HCT116 (cell line): ENCODE data around the gene OTUB2. TPM values are rescaled to one million over a fixed set of nuclear protein-coding genes. Genes with fewer than 3 reads are reported as not detected.

Source experiments
- ATAC-seq: fragments of 200-7000 bp; cut with Tn5 transposase; 2 replicates; pipeline ENCODE4 v1.9.1; 2020; ENCODE audit warnings: mild to moderate bottlenecking, moderate library complexity
- BruUV-seq: library from RNA; stranded (reverse); fragments of 400-500 nt; replicated peaks from 2 replicates; lab custom pipeline; 2021; lab: Mats Ljungman, UMichigan
- CTCF ChIA-PET: fragments of 300-600 bp; sonication (Branson Sonifier 250); formaldehyde crosslinking; loops from one replicate; lab custom pipeline; 2021; ENCODE audit warnings: antibody characterized with exemption; lab: Charles Lee
- POLR2A ChIA-PET: fragments of 300-600, 350-600 bp; sonication (Branson Sonifier 250); formaldehyde crosslinking; loops from one replicate; lab custom pipeline; 2021; ENCODE audit warnings: antibody characterized with exemption; lab: Charles Lee
- RAD21 ChIA-PET, 2 experiments: fragments of 300-600 bp; sonication (Branson Sonifier 250); formaldehyde crosslinking; loops; one replicate each; lab custom pipeline; 2023; ENCODE audit warnings: low total read pairs in 2 of 2; ENCODE audit not compliant: uncharacterized antibody in 2 of 2, unreplicated experiment in 2 of 2, low non-redundant PET in 1 of 2; lab: Charles Lee
- DNase-seq: peaks from one replicate; pipeline ENCODE4 v3.0.0-alpha.2; 2010; ENCODE audit warnings: low read depth, low spot score
- H2AFZ ChIP-seq: fragments of 200-600 bp; shearing (Covaris generic), sonication (generic); 2 replicates; pipeline ENCODE4 v1.6.1; 2017; ENCODE audit warnings: low read depth, mixed run types, mixed read lengths, antibody characterized with exemption, low read length; ENCODE audit not compliant: poor library complexity, severe bottlenecking
- H3K27ac ChIP-seq: 2 replicates; pipeline ENCODE4 v1.5.1; 2012; ENCODE audit warnings: low read depth, low read length
- H3K27me3 ChIP-seq: fragments of 200-600 bp; sonication (generic); 2 replicates; pipeline ENCODE4 v1.6.1; 2016; ENCODE audit warnings: mixed run types, low read length, mixed read lengths; ENCODE audit not compliant: insufficient read depth
- H3K36me3 ChIP-seq, 2 experiments: fragments of 200-500 bp in 1 of 2; fragments of 200-600 bp in 1 of 2; sonication (Bioruptor generic) in 1 of 2; sonication (generic) in 1 of 2; 2 replicates each; pipeline versions ENCODE4 v1.5.1 to v1.6.1; 2014 to 2016; ENCODE audit warnings: low read length in 2 of 2, inconsistent platforms in 1 of 2, mixed read lengths in 1 of 2, mixed run types in 1 of 2; ENCODE audit not compliant: insufficient read depth in 2 of 2, control insufficient read depth in 1 of 2
- H3K4me1 ChIP-seq, 2 experiments: fragments of 200-600 bp in 1 of 2; sonication (generic) in 1 of 2; 2 replicates each; pipeline versions ENCODE4 v1.5.1 to v1.6.1; 2012 to 2017; ENCODE audit warnings: low read length in 2 of 2, inconsistent platforms in 1 of 2, mild to moderate bottlenecking in 1 of 2, mixed read lengths in 1 of 2, mixed run types in 1 of 2, moderate library complexity in 1 of 2; ENCODE audit not compliant: insufficient read depth in 2 of 2, control insufficient read depth in 1 of 2
- H3K4me2 ChIP-seq: fragments of 200-600 bp; sonication (generic); 2 replicates; pipeline ENCODE4 v1.6.1; 2017; ENCODE audit warnings: mixed run types, low read length, mixed read lengths
- H3K4me3 ChIP-seq, 2 experiments: fragments of 200-600 bp in 1 of 2; sonication (generic) in 1 of 2; replicated peaks in 1 of 2; 2 replicates each; pipeline ENCODE4 v1.5.1; 2011 to 2016; ENCODE audit warnings: low read length in 2 of 2, control low read depth in 1 of 2, low read depth in 1 of 2, mild to moderate bottlenecking in 1 of 2, mixed read lengths in 1 of 2, mixed run types in 1 of 2
- H3K79me2 ChIP-seq: fragments of 200-600 bp; sonication (generic); 2 replicates; pipeline ENCODE4 v1.6.1; 2017; ENCODE audit warnings: mild to moderate bottlenecking, mixed run types, low read length, moderate library complexity, mixed read lengths; ENCODE audit not compliant: insufficient read depth
- H3K9ac ChIP-seq: fragments of 200-600 bp; sonication (generic); 2 replicates; pipeline ENCODE4 v1.6.1; 2016; ENCODE audit warnings: low read length, mixed read lengths
- H3K9me2 ChIP-seq: fragments of 200-600 bp; sonication (generic), shearing (Covaris generic); 2 replicates; pipeline ENCODE4 v1.6.1; 2017; ENCODE audit warnings: mixed run types, mild to moderate bottlenecking, moderate library complexity; ENCODE audit not compliant: insufficient read depth
- H3K9me3 ChIP-seq, 2 experiments: fragments of 200-500 bp in 1 of 2; fragments of 200-600 bp in 1 of 2; sonication (Bioruptor generic) in 1 of 2; sonication (generic) in 1 of 2; 2 replicates each; pipeline ENCODE4 v1.6.1; 2014 to 2017; ENCODE audit warnings: low read length in 2 of 2, mixed read lengths in 2 of 2, inconsistent platforms in 1 of 2, low read depth in 1 of 2, mild to moderate bottlenecking in 1 of 2, mixed run types in 1 of 2, moderate library complexity in 1 of 2; ENCODE audit not compliant: control insufficient read depth in 1 of 2, insufficient read depth in 1 of 2
- H4K20me1 ChIP-seq: fragments of 200-600 bp; sonication (generic), shearing (Covaris generic); 2 replicates; pipeline ENCODE4 v1.6.1; 2017; ENCODE audit warnings: mixed run types, mild to moderate bottlenecking, moderate library complexity; ENCODE audit not compliant: insufficient read depth
- ATF3 ChIP-seq: IDR thresholded peaks from 2 replicates; pipeline ENCODE4 v1.6.1; 2012
- CBX3 ChIP-seq: IDR thresholded peaks from 2 replicates; pipeline ENCODE4 v1.6.1; 2012; ENCODE audit warnings: low read depth
- EGR1 ChIP-seq: IDR thresholded peaks from 2 replicates; pipeline ENCODE4 v1.6.1; 2012; ENCODE audit warnings: low read depth
- ELF1 ChIP-seq: IDR thresholded peaks from 2 replicates; pipeline ENCODE4 v1.6.1; 2012; ENCODE audit warnings: low read depth, borderline replicate concordance
- EZH2 ChIP-seq: fragments of 200-600 bp; sonication (generic); IDR thresholded peaks from 2 replicates; pipeline ENCODE4 v1.6.1; 2017; ENCODE audit warnings: antibody characterized with exemption, mixed run types
- POLR2AphosphoS5 ChIP-seq: IDR thresholded peaks from 2 replicates; pipeline ENCODE4 v1.6.1; 2011; ENCODE audit warnings: mild to moderate bottlenecking, low read depth, low read length, moderate library complexity
- SP1 ChIP-seq: IDR thresholded peaks from 2 replicates; pipeline ENCODE4 v1.6.1; 2012; ENCODE audit warnings: low read depth
- SRF ChIP-seq: IDR thresholded peaks from 2 replicates; pipeline ENCODE4 v1.6.1; 2012; ENCODE audit warnings: low read depth
- TCF7L2 ChIP-seq: IDR thresholded peaks from 2 replicates; pipeline ENCODE4 v1.7.0; 2011; ENCODE audit warnings: borderline replicate concordance, inconsistent platforms; ENCODE audit not compliant: insufficient read depth, insufficient read length; ENCODE audit errors: extremely low read depth
- ZFX ChIP-seq: fragments of 450-650 bp; IDR thresholded peaks from 2 replicates; pipeline ENCODE4 v1.6.1; 2017
- ZNF274 ChIP-seq: fragments of 200-500 bp; sonication (Bioruptor generic); IDR thresholded peaks from 2 replicates; pipeline ENCODE4 v1.6.1; 2014; ENCODE audit warnings: mild to moderate bottlenecking, low read depth, low read length, inconsistent platforms
- intact Hi-C: fragments of 100-400 bp; cut with micrococcal nuclease; formaldehyde crosslinking; loops from 2 replicates; pipeline ENCODE4 v1.10.0; 2022
- total RNA-seq: library from RNA; stranded (reverse); gene quantifications from one replicate; pipeline ENCODE4 v1.2.1, GENCODE V29; 2021; ENCODE audit not compliant: unreplicated experiment
- TF ChIP-seq, protein P1 (sequence below): IDR thresholded peaks from 2 replicates; pipeline ENCODE4 v1.6.1; 2011; ENCODE audit warnings: mild to moderate bottlenecking, low read length, moderate library complexity; ENCODE audit not compliant: insufficient replicate concordance; ENCODE audit errors: extremely low read depth

The OTUB2 gene
- total RNA-seq, 1 experiment from 2014 or later: 6.6 TPM

DNA sequence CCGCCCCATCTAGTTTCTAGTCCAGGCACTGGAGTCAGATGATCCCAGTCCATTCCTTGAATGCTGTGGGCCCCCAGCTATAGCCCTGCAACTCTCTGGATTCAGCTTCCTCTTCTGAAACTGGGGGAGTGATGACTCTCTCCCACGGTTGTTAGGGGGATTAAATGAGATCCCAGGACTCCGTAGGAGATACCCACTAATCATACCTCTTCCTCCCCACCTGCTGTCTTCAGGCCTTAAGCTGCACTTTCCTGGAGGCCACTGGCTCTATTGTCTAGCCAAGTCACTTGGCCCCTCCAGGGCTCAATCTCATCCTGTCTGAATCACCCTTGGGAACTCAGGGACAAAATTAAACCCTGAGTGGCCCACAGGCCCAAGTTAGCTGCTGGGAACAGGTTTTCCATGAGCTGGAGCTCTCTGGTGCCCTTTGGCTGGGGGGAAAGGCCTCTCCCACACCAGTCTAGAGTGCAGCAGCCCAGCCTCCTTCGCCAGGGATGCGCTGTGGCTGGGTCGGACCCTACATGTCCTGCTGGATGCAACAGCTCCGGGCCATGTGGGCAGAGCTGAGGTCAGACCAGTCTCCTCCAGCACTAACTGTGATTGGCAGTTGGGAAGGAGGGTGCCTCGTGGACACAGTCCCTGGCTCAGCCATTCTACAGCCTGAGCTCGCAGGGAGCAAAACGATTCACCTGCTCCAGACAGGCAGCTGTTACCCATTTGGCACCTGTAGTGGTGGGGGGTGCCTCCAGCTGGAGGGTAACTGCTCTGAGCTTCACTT is 43.7 kb upstream of the OTUB2 start:
- ATAC-seq: no peak
- H3K27me3 ChIP-seq: no peaks in the 10 kb centered on the region
- H3K79me2 ChIP-seq: no peaks in the 10 kb centered on the region
- TF ChIP-seq ZNF274 (no peak), TCF7L2 (no peak), ATF3 (no peak), ELF1 (no peak), EZH2 (no peak), POLR2AphosphoS5 (no peak), ZFX (no peak), CBX3 (no peak), EGR1 (no peak), SRF (no peak), SP1 (no peak)
- TF ChIP-seq, protein P1, sequence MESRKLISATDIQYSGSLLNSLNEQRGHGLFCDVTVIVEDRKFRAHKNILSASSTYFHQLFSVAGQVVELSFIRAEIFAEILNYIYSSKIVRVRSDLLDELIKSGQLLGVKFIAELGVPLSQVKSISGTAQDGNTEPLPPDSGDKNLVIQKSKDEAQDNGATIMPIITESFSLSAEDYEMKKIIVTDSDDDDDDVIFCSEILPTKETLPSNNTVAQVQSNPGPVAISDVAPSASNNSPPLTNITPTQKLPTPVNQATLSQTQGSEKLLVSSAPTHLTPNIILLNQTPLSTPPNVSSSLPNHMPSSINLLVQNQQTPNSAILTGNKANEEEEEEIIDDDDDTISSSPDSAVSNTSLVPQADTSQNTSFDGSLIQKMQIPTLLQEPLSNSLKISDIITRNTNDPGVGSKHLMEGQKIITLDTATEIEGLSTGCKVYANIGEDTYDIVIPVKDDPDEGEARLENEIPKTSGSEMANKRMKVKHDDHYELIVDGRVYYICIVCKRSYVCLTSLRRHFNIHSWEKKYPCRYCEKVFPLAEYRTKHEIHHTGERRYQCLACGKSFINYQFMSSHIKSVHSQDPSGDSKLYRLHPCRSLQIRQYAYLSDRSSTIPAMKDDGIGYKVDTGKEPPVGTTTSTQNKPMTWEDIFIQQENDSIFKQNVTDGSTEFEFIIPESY: no peak
- H3K9ac ChIP-seq: no peak overlapping the region
- H2AFZ ChIP-seq: no peak overlapping the region
- ChIA-PET CTCF (interaction anchor here (0.7 to 2.6 kb wide), 3 partner anchors 10 to 43 kb away, joined by 4 to 10 read pairs (median 7); no protein-coding TSS in a partner anchor), POLR2A (no interaction called here), RAD21 (no interaction called here)
- H3K4me1 ChIP-seq: peaks cover 14 to 26% of the 10 kb centered on the region in 2 experiments; a peak in 3 of 4 replicates
- intact Hi-C loops: no loop called here
- no peaks in the 10 kb centered on the region for H3K9me2 ChIP-seq
- no TSS peak for BruUV-seq
- no peak overlapping the region for H3K27ac ChIP-seq
- H3K4me3 ChIP-seq: no peak overlapping the region
- no peaks in the 10 kb centered on the region for H4K20me1 ChIP-seq
- no peak for DNase-seq
- H3K36me3 ChIP-seq: no peaks in the 10 kb centered on the region
- H3K4me2 ChIP-seq: no peak overlapping the region
- no peaks in the 10 kb centered on the region for H3K9me3 ChIP-seq
